ENCODE measurements around the gene RFX2. TPM values are rescaled to one million over a fixed set of nuclear protein-coding genes. Genes with fewer than 3 reads are reported as not detected.

RFX2 gene
- total RNA-seq, 1 experiment from 2014 or later = 3.7 TPM

DNA sequence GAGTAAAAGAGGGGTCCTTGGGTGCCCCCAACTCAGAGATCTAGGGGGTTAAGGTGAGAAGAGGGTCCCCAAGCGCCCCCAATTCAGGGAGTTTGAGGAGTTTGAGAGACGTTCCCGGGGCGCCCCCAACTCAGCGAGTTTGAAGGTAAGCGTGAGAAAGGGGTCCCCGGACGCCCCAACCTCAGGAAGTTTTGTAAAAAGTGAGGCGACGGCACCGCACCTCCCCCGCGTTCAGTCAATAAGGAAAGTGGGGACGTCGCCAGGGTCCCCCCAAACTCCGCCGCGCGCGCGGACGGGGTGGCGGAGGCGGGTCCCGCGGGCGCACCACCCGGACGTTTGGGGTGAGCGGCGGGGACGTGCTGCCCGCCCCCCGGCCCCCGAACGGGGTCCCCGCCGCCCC is 353 bp downstream of the RFX2 start:
- Histone ChIP-seq H2BK15ac (ENCODE audit: low read depth, low read length) (no peak overlapping the region), H3K79me2 (ENCODE audit: insufficient read depth, low read length) (no peaks in the 10 kb centered on the region), H3K9ac (ENCODE audit: extremely low read depth, insufficient read length, low read length) (no peak overlapping the region), H3K4me2 (ENCODE audit: insufficient read depth, insufficient read length, low read length) (peak overlapping the region; percentile 80), H3K56ac (ENCODE audit: insufficient read length, low read depth, low read length) (no peak overlapping the region), H4K91ac (ENCODE audit: insufficient read length, low read depth, low read length) (no peak overlapping the region), H3K14ac (ENCODE audit: insufficient read depth, low read length) (peak overlapping the region; percentile 69; the same call in 1 of the 2 replicates), H2AFZ (ENCODE audit: low read length) (no peak overlapping the region), H3K23me2 (ENCODE audit: insufficient read length, low read depth, low read length, poor library complexity, severe bottlenecking) (peaks cover 10% of the 10 kb centered on the region), H2BK5ac (ENCODE audit: insufficient read length, low read length) (no peak overlapping the region), H3K23ac (ENCODE audit: insufficient read length, low read depth, low read length) (no peak overlapping the region), H2BK120ac (ENCODE audit: low read depth, low read length, poor library complexity, severe bottlenecking) (no peak overlapping the region), H3K27ac (ENCODE audit: insufficient read length, low read depth, low read length) (no peak overlapping the region), H3K27me3 (ENCODE audit: insufficient read depth, low read length) (peaks cover 14% of the 10 kb centered on the region), H3K4ac (ENCODE audit: low read depth, low read length) (no peak overlapping the region), H2AK5ac (ENCODE audit: insufficient read length, low read length) (no peak overlapping the region), H4K20me1 (ENCODE audit: control insufficient read depth, insufficient read depth, insufficient read length) (no peaks in the 10 kb centered on the region), H3T11ph (ENCODE audit: low read length) (no peak overlapping the region), H2BK12ac (ENCODE audit: insufficient read length, low read depth, low read length) (no peak overlapping the region), H4K8ac (replicated peaks; ENCODE audit: insufficient read length, low read depth, low read length) (no peak overlapping the region), H3K79me1 (ENCODE audit: insufficient read depth, low read depth, low read length, poor library complexity, severe bottlenecking) (no peaks in the 10 kb centered on the region), H2BK20ac (ENCODE audit: low read depth, low read length, poor library complexity, severe bottlenecking) (no peak overlapping the region), H3K4me1 (ENCODE audit: insufficient read depth, low read length) (no peaks in the 10 kb centered on the region), H4K5ac (ENCODE audit: insufficient read length, low read depth, low read length) (no peak overlapping the region), H3K9me3 (ENCODE audit: control insufficient read depth, low read depth, low read length) (no peaks in the 10 kb centered on the region), H3K18ac (ENCODE audit: insufficient read length, low read depth, low read length) (no peak overlapping the region)
- peaks cover 44% of the 10 kb centered on the region for H3K27me3 Mint-ChIP-seq (ENCODE audit: low read depth)
- WGBS (ENCODE audit: extremely low coverage, insufficient read length, low lambda C conversion rate) = no CpG with 5 or more reads among the region's 38 CpGs
- no peak overlapping the region for H3K27ac Mint-ChIP-seq
- peak overlapping the region; percentile 72 to 87 for H3K4me3 Mint-ChIP-seq
- H3K9me3 Mint-ChIP-seq = no peaks in the 10 kb centered on the region; a peak in 1 of 5 replicates
- peaks cover 19 to 21% of the 10 kb centered on the region in 2 experiments for H3K4me1 Mint-ChIP-seq
- H3K36me3 Mint-ChIP-seq (ENCODE audit: insufficient read depth in 1 of 3, low read depth in 3 of 3) = no peaks in the 10 kb centered on the region
- TF ChIP-seq, protein P1, sequence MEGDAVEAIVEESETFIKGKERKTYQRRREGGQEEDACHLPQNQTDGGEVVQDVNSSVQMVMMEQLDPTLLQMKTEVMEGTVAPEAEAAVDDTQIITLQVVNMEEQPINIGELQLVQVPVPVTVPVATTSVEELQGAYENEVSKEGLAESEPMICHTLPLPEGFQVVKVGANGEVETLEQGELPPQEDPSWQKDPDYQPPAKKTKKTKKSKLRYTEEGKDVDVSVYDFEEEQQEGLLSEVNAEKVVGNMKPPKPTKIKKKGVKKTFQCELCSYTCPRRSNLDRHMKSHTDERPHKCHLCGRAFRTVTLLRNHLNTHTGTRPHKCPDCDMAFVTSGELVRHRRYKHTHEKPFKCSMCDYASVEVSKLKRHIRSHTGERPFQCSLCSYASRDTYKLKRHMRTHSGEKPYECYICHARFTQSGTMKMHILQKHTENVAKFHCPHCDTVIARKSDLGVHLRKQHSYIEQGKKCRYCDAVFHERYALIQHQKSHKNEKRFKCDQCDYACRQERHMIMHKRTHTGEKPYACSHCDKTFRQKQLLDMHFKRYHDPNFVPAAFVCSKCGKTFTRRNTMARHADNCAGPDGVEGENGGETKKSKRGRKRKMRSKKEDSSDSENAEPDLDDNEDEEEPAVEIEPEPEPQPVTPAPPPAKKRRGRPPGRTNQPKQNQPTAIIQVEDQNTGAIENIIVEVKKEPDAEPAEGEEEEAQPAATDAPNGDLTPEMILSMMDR (conservative IDR thresholded peaks at IDR 0.05) = no peak
- no peak for DNase-seq
